ENCODE results near the gene EAF1.

Gene EAF1

GRCh38 chr3:15470849-15471248 lies 43.5 kb downstream of the EAF1 start:
- DNase-seq (ENCODE audit: low read depth): no peak
- no peak for TF ChIP-seq CTCF (IDR thresholded peaks at IDR 0.05; ENCODE audit: low read length, missing control alignments)
- no peak overlapping the region for H3K4me3 ChIP-seq (replicated peaks; ENCODE audit: low read depth, low read length)

DNA sequence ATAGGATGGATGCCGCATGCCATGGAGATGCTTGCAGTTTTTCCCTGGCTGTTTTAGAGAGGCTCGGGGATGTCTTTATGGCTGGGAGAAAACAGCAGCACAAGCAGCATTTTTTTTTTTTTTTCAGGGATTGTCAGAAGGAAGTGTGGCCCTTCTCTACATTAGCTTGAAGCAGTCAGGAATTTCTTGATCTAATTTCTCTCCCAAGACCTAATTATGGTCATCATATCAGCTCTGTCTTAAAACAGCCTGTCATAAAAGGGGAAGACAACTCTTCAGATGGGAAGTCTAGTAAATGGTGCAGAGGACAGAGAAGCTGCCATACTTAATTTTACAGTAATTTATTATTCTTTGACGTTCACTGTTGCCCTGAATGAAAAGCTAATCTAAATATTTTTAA lies 44.5 kb downstream of the EAF1 start:
- no peak for TF ChIP-seq CTCF (IDR thresholded peaks at IDR 0.05; ENCODE audit: low read length, missing control alignments)
- H3K4me3 ChIP-seq (replicated peaks; ENCODE audit: low read depth, low read length): no peak overlapping the region
- DNase-seq (ENCODE audit: low read depth): no peak

- TF ChIP-seq CTCF (IDR thresholded peaks at IDR 0.05; ENCODE audit: low read length, missing control alignments): no peak
- no peak overlapping the region for H3K4me3 ChIP-seq (replicated peaks; ENCODE audit: low read depth, low read length)
- no peak for DNase-seq (ENCODE audit: low read depth)
These were observed 47.8 kb downstream of the EAF1 start for GRCh38 chr3:15475161-15475560.

DNA sequence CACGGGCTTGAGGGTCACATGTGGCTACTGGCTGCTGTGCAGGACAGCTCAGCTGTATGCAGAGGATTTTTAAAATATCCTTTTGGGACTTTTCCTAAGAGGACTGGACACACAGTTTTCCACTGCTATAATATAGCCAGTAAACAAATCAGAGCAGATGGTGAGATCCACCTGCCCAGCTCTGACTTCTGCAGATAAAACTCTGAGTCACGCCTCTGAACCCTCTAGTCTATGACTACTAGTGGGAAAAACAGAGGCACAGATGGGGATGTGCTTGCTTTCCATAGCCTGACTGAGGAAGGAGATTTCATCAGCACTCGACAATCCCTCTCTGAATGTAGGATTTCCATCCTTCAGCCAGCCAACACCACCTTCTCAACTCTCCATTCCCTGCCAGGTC lies 49.0 kb downstream of the EAF1 start:
- no peak overlapping the region for H3K4me3 ChIP-seq (replicated peaks; ENCODE audit: low read depth, low read length)
- peak; percentile 14 for DNase-seq (ENCODE audit: low read depth)
- TF ChIP-seq CTCF (IDR thresholded peaks at IDR 0.05; ENCODE audit: low read length, missing control alignments): no peak

GRCh38 chr3:15477951-15478639 lies 50.7 kb downstream of the EAF1 start:
- no peak for DNase-seq (ENCODE audit: low read depth)

GRCh38 chr3:15478640-15478979 lies 51.2 kb downstream of the EAF1 start:
- H3K4me3 ChIP-seq (replicated peaks; ENCODE audit: low read depth, low read length): no peak overlapping the region
- DNase-seq (ENCODE audit: low read depth): no peak
- TF ChIP-seq CTCF (IDR thresholded peaks at IDR 0.05; ENCODE audit: low read length, missing control alignments): no peak

More at GRCh38 chr3:15477951-15478639, 50.7 kb downstream of the EAF1 start:
- no peak for TF ChIP-seq CTCF (IDR thresholded peaks at IDR 0.05; ENCODE audit: low read length, missing control alignments)
- no peak overlapping the region for H3K4me3 ChIP-seq (replicated peaks; ENCODE audit: low read depth, low read length)

Data from fibroblast of pulmonary artery (primary cell).